Measurements from ENCODE around the gene ZNF367. TPM values are rescaled to one million over a fixed set of nuclear protein-coding genes. Genes with fewer than 3 reads are reported as not detected.
"Not testable (repeated sequence)": the region's sequence is repeated elsewhere in the genome, so short reads cannot be mapped to it uniquely, and the experiment has no call there.

ZNF367 gene
- total RNA-seq, 1 experiment from 2014 or later = 10.1 TPM

- Histone ChIP-seq H2BK15ac (ENCODE audit: low read depth, low read length) (no peak overlapping the region), H2BK20ac (ENCODE audit: low read depth, low read length, poor library complexity, severe bottlenecking) (no peak overlapping the region), H3K18ac (ENCODE audit: insufficient read length, low read depth, low read length) (no peak overlapping the region), H3K9ac (ENCODE audit: extremely low read depth, insufficient read length, low read length) (no peak overlapping the region), H3K79me2 (ENCODE audit: insufficient read depth, low read length) (no peaks in the 10 kb centered on the region), H3K27ac (ENCODE audit: insufficient read length, low read depth, low read length) (no peak overlapping the region), H4K5ac (ENCODE audit: insufficient read length, low read depth, low read length) (no peak overlapping the region), H3K23ac (ENCODE audit: insufficient read length, low read depth, low read length) (no peak overlapping the region), H3T11ph (ENCODE audit: low read length) (no peak overlapping the region), H2BK120ac (ENCODE audit: low read depth, low read length, poor library complexity, severe bottlenecking) (no peak overlapping the region), H3K4ac (ENCODE audit: low read depth, low read length) (no peak overlapping the region), H4K20me1 (ENCODE audit: control insufficient read depth, insufficient read depth, insufficient read length) (no peaks in the 10 kb centered on the region), H3K9me3 (ENCODE audit: control insufficient read depth, low read depth, low read length) (no peaks in the 10 kb centered on the region), H3K23me2 (ENCODE audit: insufficient read length, low read depth, low read length, poor library complexity, severe bottlenecking) (no peaks in the 10 kb centered on the region), H3K56ac (ENCODE audit: insufficient read length, low read depth, low read length) (no peak overlapping the region), H3K14ac (ENCODE audit: insufficient read depth, low read length) (no peak overlapping the region), H2BK12ac (ENCODE audit: insufficient read length, low read depth, low read length) (no peak overlapping the region), H2AFZ (ENCODE audit: low read length) (no peak overlapping the region), H3K4me2 (ENCODE audit: insufficient read depth, insufficient read length, low read length) (no peak overlapping the region), H3K4me1 (ENCODE audit: insufficient read depth, low read length) (no peaks in the 10 kb centered on the region), H3K79me1 (ENCODE audit: insufficient read depth, low read depth, low read length, poor library complexity, severe bottlenecking) (no peaks in the 10 kb centered on the region), H4K8ac (replicated peaks; ENCODE audit: insufficient read length, low read depth, low read length) (no peak overlapping the region), H2BK5ac (ENCODE audit: insufficient read length, low read length) (no peak overlapping the region), H2AK5ac (ENCODE audit: insufficient read length, low read length) (no peak overlapping the region), H4K91ac (ENCODE audit: insufficient read length, low read depth, low read length) (no peak overlapping the region), H3K27me3 (ENCODE audit: insufficient read depth, low read length) (no peaks in the 10 kb centered on the region)
- no peak for DNase-seq
- H3K9me3 Mint-ChIP-seq = no peaks in the 10 kb centered on the region
- no peak for TF ChIP-seq CTCF (conservative IDR thresholded peaks at IDR 0.05)
- no peak overlapping the region for H3K27ac Mint-ChIP-seq
- H3K4me3 Mint-ChIP-seq = no peak overlapping the region
- H3K36me3 Mint-ChIP-seq (ENCODE audit: insufficient read depth in 1 of 3, low read depth in 3 of 3) = peaks cover 2 to 19% (median 15%) of the 10 kb centered on the region in 3 experiments
- no peaks in the 10 kb centered on the region for H3K27me3 Mint-ChIP-seq (ENCODE audit: low read depth)
- no CpG with 5 or more reads among the region's 2 CpGs for WGBS (ENCODE audit: extremely low coverage, insufficient read length, low lambda C conversion rate)
- no peaks in the 10 kb centered on the region for H3K4me1 Mint-ChIP-seq
Measured at GRCh38 chr9:96360976-96361375, 57.2 kb downstream of the ZNF367 start.

GRCh38 chr9:96360523-96360922 lies 57.6 kb downstream of the ZNF367 start:
- H3K9me3 Mint-ChIP-seq; H2BK15ac ChIP-seq (ENCODE audit: low read depth, low read length); H3K23ac ChIP-seq (ENCODE audit: insufficient read length, low read depth, low read length); H3K27ac Mint-ChIP-seq; H4K20me1 ChIP-seq (ENCODE audit: control insufficient read depth, insufficient read depth, insufficient read length); H3K23me2 ChIP-seq (ENCODE audit: insufficient read length, low read depth, low read length, poor library complexity, severe bottlenecking); H3K56ac ChIP-seq (ENCODE audit: insufficient read length, low read depth, low read length); H3K18ac ChIP-seq (ENCODE audit: insufficient read length, low read depth, low read length); H3K4me1 ChIP-seq (ENCODE audit: insufficient read depth, low read length); H3K4me1 Mint-ChIP-seq; H3T11ph ChIP-seq (ENCODE audit: low read length); H3K9ac ChIP-seq (ENCODE audit: extremely low read depth, insufficient read length, low read length); H4K5ac ChIP-seq (ENCODE audit: insufficient read length, low read depth, low read length); H3K4me2 ChIP-seq (ENCODE audit: insufficient read depth, insufficient read length, low read length); H3K9me3 ChIP-seq (ENCODE audit: control insufficient read depth, low read depth, low read length); H2BK120ac ChIP-seq (ENCODE audit: low read depth, low read length, poor library complexity, severe bottlenecking); H3K79me2 ChIP-seq (ENCODE audit: insufficient read depth, low read length); H2BK5ac ChIP-seq (ENCODE audit: insufficient read length, low read length); H3K27me3 ChIP-seq (ENCODE audit: insufficient read depth, low read length); H3K27me3 Mint-ChIP-seq (ENCODE audit: low read depth); H2AK5ac ChIP-seq (ENCODE audit: insufficient read length, low read length); H2BK20ac ChIP-seq (ENCODE audit: low read depth, low read length, poor library complexity, severe bottlenecking); H3K79me1 ChIP-seq (ENCODE audit: insufficient read depth, low read depth, low read length, poor library complexity, severe bottlenecking); H3K4me3 Mint-ChIP-seq; H3K27ac ChIP-seq (ENCODE audit: insufficient read length, low read depth, low read length); DNase-seq; H2AFZ ChIP-seq (ENCODE audit: low read length); H3K4ac ChIP-seq (ENCODE audit: low read depth, low read length); H2BK12ac ChIP-seq (ENCODE audit: insufficient read length, low read depth, low read length); H3K14ac ChIP-seq (ENCODE audit: insufficient read depth, low read length); H4K91ac ChIP-seq (ENCODE audit: insufficient read length, low read depth, low read length); H4K8ac ChIP-seq (replicated peaks; ENCODE audit: insufficient read length, low read depth, low read length): not testable (repeated sequence)
- WGBS (ENCODE audit: extremely low coverage, insufficient read length, low lambda C conversion rate) = no CpG with 5 or more reads among the region's 6 CpGs
- H3K36me3 Mint-ChIP-seq (ENCODE audit: insufficient read depth in 1 of 3, low read depth in 3 of 3) = peaks cover 2 to 21% (median 15%) of the 10 kb centered on the region in 3 experiments

Measured in H9 (cell line).